ENCODE data around the gene SFXN5. TPM values are rescaled to one million over a fixed set of nuclear protein-coding genes. Genes with fewer than 3 reads are reported as not detected.

SFXN5 gene
- total and polyA plus RNA-seq, 2 of the 4 experiments (the other 2 are of a cell fraction) = 8.6 to 17.0 TPM

GRCh38 chr2:72952110-72952823, 119.2 kb downstream of the SFXN5 start:
- ATAC-seq (ENCODE audit: low read depth) = no peak
- WGBS, 2 experiments (ENCODE audit: extremely low coverage in 2 of 2, insufficient read length in 1 of 2) = 83% methylated on average over 5 of the region's 8 CpGs; no CpG with 5 or more reads in 1 of the 2 experiments

More at GRCh38 chr2:72952110-72952823, 119.2 kb downstream of the SFXN5 start:
- Histone ChIP-seq H3K4me1 (ENCODE audit: control insufficient read depth, insufficient read depth, low read length) (no peaks in the 10 kb centered on the region), H2BK15ac (ENCODE audit: low read depth, low read length) (no peak overlapping the region), H3K56ac (ENCODE audit: extremely low read depth, insufficient read depth, low read length) (no peak overlapping the region), H3K27ac (ENCODE audit: insufficient read depth, low read length) (no peak overlapping the region), H3K9ac (ENCODE audit: low read depth, low read length) (no peak overlapping the region), H2BK20ac (ENCODE audit: low read depth, low read length) (no peak overlapping the region), H2BK5ac (ENCODE audit: low read depth, low read length, poor library complexity, severe bottlenecking) (no peak overlapping the region), H3K18ac (ENCODE audit: low read depth, low read length) (no peak overlapping the region), H3K9me3 (ENCODE audit: control insufficient read depth, insufficient read depth, low read length) (no peaks in the 10 kb centered on the region), H2BK120ac (ENCODE audit: low read depth, low read length) (no peak overlapping the region), H3K4ac (ENCODE audit: low read depth, low read length) (no peak overlapping the region), H3K14ac (replicated peaks; ENCODE audit: low read depth, low read length) (no peak overlapping the region), H3K79me1 (ENCODE audit: low read depth in 1 of 2, low read length in 2 of 2) (no peaks in the 10 kb centered on the region), H4K20me1 (ENCODE audit: insufficient read depth, low read length) (no peaks in the 10 kb centered on the region), H3K4me2 (ENCODE audit: low read depth, low read length) (no peak overlapping the region), H4K8ac (ENCODE audit: low read depth in 2 of 2, low read length in 2 of 2) (no peak overlapping the region), H3K27me3 (ENCODE audit: control insufficient read depth, insufficient read depth, low read length) (no peaks in the 10 kb centered on the region), H3K4me3 (ENCODE audit: insufficient read depth, low read depth, low read length) (no peak overlapping the region), H4K5ac (ENCODE audit: low read depth, low read length) (no peak overlapping the region), H2AK5ac (ENCODE audit: low read depth, low read length) (no peak overlapping the region), H3K36me3 (ENCODE audit: control insufficient read depth, insufficient read depth, low read length) (no peaks in the 10 kb centered on the region; the same call in 1 of the 2 replicates), H3K23ac (ENCODE audit: low read depth, low read length) (no peak overlapping the region), H2AK9ac (replicated peaks; ENCODE audit: low read depth, low read length, poor library complexity) (no peak overlapping the region), H2AFZ (replicated peaks; ENCODE audit: low read length, poor library complexity) (no peak overlapping the region), H4K91ac (ENCODE audit: insufficient read depth, low read depth, low read length) (no peak overlapping the region), H3K9me1 (ENCODE audit: insufficient read depth, low read length) (peaks cover 3% of the 10 kb centered on the region; the same call in 1 of the 2 replicates)
- ChIA-PET POLR2A (ENCODE audit: unreplicated experiment) (no interaction called here), CTCF (interaction anchor here (0.6 to 1.4 kb wide), 2 partner anchors 8 to 59 kb away, joined by 3 to 8 read pairs; no protein-coding TSS in a partner anchor)
- no peak for DNase-seq
- BruUV-seq (replicated peaks) = no TSS peak
- in situ Hi-C loops (cut with MboI; ENCODE audit: low sequenced_read_pairs) (no loop called here), intact Hi-C loops (cut with micrococcal nuclease) (no loop called here), dilution Hi-C loops (cut with HindIII; ENCODE audit: low sequenced_read_pairs, unreplicated experiment) (no loop called here)
- 0 out of 2 replicates have a peak, but pooled peaks have one; percentile 11 for TF ChIP-seq CTCF (conservative IDR thresholded peaks at IDR 0.05; ENCODE audit: low read depth, low read length)
- TF ChIP-seq BHLHE40 (IDR thresholded peaks at IDR 0.05; ENCODE audit: low read depth, low read length) = no peak
- TF ChIP-seq RAD21 (IDR thresholded peaks at IDR 0.05; ENCODE audit: low read length) = peak; percentile 25; the same call in 1 of the 2 replicates
- peak; percentile 31 for TF ChIP-seq SMC3 (IDR thresholded peaks at IDR 0.05; ENCODE audit: low read depth, low read length)
- TF ChIP-seq MAFK (IDR thresholded peaks at IDR 0.05; ENCODE audit: low read depth, low read length) = no peak

Data from IMR-90 (cell line).